SIG-M5 treated with dmso at 0.1 percent for 504 hours (cell line): Measurements from ENCODE around the gene SNX2.
"Not testable (repeated sequence)": the region's sequence is repeated elsewhere in the genome, so short reads cannot be mapped to it uniquely, and the experiment has no call there.

Experiments used
- DNase-seq: peaks from one replicate; lab custom pipeline; 2025; ENCODE audit not compliant: unreplicated experiment; lab: John Stamatoyannopoulos, UW

SNX2 gene, protein sequence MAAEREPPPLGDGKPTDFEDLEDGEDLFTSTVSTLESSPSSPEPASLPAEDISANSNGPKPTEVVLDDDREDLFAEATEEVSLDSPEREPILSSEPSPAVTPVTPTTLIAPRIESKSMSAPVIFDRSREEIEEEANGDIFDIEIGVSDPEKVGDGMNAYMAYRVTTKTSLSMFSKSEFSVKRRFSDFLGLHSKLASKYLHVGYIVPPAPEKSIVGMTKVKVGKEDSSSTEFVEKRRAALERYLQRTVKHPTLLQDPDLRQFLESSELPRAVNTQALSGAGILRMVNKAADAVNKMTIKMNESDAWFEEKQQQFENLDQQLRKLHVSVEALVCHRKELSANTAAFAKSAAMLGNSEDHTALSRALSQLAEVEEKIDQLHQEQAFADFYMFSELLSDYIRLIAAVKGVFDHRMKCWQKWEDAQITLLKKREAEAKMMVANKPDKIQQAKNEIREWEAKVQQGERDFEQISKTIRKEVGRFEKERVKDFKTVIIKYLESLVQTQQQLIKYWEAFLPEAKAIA

GRCh38 chr5:122774861-122775549 is at the start of gene SNX2:
Gene SNX2, plus strand, starts transcription at chr5:122775080. Its CDS starts 24 bp downstream, at chr5:122775104.
- peak; percentile 81 for DNase-seq

GRCh38 chr5:122727112-122727541 is 47.8 kb upstream of the SNX2 start:
- no peak for DNase-seq

DNA sequence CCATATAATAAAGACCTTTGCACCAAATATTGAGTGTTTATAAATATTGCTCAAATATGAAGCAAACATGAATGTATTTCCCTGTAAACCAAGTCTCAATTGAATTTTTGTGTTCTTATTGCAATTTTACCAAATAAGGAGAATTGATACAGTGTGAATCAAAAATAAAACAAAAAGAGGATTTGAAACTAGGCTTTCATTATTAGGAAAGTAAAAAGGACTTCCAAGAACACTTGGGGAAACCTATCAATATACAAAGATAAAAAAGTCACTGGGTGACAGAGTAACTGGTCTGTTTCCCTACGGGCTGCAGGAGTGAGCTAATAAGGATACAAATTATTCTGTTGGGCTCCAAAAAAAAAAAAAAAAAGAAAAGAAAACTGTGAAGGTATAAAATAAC is 44.8 kb upstream of the SNX2 start:
- no peak for DNase-seq

GRCh38 chr5:122730456-122730855 is 44.4 kb upstream of the SNX2 start:
- no peak for DNase-seq

DNA sequence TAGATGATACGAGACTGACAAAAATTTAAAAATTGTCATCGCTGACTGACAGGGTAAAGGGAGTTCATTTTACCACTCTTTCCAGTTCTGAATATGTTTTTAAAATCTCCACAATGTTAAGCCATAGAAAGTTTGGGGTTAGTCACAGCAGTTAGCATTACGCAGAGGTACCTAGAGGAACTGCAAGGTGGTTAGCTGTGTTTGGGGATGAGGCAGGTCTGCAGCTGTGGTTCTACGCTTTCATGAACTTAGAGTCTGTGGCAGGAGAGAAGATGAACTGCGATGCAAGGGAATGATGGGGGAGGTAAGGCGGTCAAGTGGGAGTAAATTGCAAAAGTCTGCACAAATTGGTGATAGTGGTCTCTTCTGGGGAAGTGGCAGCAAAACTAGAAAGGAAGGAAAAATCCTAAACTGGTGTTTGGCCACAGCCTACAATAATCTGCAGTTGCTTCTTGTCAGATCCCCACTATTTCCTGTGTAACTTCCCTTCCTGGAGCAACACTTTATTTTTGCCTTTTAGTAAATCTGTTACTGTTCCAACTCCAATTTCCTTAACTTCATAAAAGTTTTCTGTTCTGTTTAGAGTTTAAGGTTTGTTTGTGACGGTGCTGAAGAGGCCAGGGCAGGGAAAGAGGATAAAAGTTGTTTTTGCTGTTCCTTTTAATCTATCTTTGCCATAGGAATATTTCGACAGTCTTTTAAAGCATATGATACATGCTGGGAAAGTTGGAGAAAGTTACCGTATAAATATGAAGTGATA is 38.6 kb upstream of the SNX2 start:
- no peak for DNase-seq

DNA sequence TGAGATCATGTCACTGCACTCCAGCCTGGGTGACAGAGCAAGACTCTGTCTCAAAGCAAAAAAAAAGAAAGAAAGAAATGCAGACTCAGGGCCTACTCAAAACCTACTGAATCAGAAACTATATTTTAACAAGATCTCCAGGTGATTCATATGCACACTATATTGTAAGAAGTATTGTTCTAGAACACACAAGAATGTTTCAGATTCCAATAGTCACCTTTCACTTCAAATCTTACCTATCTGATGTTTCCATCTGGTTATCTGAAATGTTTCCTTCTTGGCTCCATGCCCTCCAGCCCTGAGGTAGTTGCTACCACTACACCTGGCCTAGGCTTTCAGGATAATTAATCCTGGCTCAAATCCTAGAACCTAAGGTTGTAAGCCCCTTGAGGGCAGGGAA is 36.8 kb upstream of the SNX2 start:
- DNase-seq, result no peak

- no peak for DNase-seq
These were observed 33.2 kb upstream of the SNX2 start for GRCh38 chr5:122741681-122742080.

- DNase-seq, result no peak
These were observed 31.6 kb upstream of the SNX2 start for GRCh38 chr5:122743261-122743660.

- no peak for DNase-seq
These were observed 29.3 kb upstream of the SNX2 start for GRCh38 chr5:122745597-122745996.

DNA sequence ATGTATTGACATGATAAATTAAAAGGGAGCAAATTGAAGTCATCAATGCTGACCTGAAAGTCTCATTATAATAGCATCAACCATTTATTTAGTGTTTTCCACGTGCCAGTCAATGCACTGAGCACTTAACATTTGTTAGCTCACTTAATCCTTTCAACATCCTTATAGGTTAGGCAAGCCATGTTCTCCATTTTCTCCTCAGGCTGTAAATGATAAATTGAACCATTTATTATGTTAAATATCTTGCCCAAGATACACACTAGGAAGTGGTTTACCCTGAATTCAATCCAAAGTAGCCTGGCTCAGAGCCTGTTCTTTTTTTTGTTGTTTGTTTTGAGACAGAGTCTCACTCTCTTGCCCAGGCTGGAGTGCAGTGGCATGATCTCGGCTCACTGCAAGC is 25.0 kb upstream of the SNX2 start:
- DNase-seq, result no peak

DNA sequence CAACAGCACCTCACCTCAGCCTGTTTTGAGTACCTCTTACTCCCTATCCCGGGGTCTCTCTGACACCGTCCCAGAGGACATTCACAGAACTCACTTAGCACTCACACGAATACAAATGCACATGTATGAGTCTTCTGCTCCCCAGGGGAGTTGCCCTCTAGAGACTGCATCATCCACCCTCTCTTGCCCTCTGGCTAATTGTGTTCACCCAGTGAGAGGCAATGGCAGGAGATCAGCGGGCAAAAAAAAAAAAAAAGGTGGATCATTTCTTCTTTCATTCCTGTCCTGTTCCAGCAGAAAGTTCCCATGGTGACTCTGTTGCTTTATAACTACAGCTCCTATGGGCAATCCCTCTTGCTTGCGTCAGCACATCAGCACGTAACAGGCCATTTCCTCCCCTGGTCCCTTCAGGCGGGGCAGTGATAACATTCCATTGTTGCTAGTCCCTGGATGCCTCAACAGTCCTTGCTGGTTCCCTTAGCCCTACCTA is 23.5 kb upstream of the SNX2 start:
- DNase-seq, result no peak

DNA sequence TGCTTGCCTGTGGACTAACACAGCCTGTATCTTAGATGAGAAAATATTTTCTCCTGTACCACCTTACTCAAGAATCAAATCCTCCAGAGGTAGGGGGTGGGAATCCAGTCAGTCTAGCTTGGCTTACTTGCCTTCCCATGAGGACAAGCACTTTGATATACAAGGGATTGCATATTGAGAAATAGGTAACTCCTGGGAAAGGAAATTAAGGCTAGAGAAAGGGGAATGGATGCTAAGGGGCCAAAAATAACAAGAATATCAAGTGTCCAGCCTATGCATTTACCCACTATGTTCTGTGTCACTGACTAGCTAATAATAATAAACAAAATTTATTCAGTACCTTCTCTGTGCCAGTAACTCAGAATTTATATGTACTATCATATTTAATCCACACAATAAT is 21.4 kb upstream of the SNX2 start:
- DNase-seq, result no peak

DNA sequence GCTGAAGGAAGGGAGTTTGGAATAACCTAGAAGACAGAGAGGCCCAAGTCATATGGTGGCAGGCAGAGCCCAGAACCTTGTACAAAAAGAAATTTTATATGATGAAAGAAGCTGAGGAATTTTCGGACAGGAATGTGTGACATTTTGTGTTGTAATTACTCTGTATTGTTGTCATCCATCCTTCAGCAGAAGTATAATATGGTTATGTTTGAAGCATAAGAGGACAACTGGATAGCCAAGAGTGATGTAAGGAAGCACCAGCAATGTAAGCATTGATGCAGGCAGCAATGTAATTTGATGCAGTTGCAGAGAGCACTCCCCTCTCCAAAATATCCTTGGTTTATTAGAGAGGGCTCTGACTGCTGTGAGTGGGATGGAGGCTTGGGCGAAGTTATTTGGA is 19.1 kb upstream of the SNX2 start:
- DNase-seq, result no peak

DNA sequence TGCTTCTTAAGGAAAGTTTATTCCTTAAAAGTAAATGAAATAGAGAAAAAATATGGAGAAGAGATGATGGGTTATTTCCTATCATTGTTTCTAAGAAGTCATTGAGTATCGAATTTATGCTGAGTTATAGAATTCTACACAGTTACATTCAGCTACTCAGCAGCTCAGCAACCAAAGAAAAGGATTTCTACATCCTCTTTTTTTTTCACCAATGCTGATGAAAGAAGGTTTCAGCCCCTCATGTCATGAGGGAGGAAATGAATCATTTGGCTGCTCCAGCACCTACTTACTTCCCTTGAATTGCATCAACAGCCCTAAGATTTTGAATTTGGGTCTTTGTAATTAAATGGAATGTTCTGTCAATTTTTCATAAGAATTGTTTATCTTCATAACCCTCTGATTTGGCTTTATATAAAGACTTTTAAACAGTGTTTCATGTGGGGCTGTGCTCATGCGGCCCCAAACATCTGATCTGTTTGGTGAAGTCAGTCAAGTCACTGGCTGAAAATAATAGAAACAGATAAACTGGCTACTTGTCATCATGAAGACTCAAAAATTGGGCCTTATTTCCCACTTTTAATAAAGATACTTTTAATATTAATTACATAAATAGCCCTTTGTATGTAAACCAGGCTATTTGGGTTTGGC is 18.5 kb upstream of the SNX2 start:
- peak; percentile 91 for DNase-seq

DNA sequence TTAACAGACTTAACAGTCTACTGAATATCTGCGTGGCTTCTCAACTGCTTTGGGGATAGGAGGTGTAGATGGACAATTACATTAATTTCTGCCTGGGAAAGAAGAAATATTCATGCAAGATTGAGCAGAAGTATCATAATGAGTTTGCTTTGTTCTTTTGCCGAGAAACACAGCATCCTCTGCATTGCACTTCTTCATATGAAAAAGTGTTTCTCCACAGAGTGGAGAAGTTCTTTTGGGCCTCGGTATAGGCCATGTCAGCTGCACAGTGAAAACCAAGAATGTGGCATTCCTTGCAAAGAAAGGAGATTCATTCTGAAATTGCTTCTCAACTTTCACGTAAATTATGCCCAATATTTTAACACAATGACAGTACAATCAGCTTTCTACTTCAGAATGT is 17.6 kb upstream of the SNX2 start:
- DNase-seq, result no peak

- DNase-seq, result no peak
These were observed 15.4 kb upstream of the SNX2 start for GRCh38 chr5:122759241-122760070.

DNA sequence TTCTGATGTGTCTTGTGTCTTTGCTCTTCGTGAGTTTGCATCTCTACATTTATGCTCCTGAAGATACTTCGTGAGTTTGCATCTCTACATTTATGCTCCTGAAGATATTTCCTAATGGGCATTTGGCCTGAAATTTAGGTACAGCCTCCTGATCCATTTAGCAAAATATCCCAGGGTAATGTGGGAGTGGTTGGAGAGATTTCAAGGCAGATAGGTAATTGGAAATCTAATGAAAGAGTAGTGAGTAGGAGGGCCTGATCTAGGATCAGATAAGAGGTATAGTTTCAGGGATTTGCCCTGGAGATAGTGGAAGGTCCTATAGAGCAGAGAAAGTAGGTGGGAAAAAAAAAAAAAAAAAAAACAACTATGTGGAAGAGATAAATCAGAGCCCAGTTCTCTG is 14.6 kb upstream of the SNX2 start:
- DNase-seq, result no peak

DNA sequence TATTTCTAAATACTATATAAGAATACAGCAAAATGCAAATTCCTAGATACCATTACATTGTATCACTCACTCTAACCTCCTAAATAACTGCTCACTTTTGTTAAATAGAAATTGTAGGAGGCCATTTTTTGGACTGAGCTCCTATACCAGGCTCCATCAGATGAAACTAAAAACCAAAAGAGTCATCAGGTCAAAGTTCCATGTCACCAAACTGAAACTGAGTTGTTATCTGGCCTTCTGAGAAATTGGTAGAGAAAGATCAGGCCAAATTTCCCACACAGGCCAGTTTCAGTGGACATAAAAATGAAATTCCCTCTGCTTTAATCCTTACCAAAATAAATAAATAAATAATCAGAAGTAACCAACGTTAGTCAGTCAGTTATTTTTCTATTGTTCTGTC is 13.8 kb upstream of the SNX2 start:
- no peak for DNase-seq

- not testable (repeated sequence) for DNase-seq
These were observed 13.0 kb upstream of the SNX2 start for GRCh38 chr5:122761896-122762295.

DNA sequence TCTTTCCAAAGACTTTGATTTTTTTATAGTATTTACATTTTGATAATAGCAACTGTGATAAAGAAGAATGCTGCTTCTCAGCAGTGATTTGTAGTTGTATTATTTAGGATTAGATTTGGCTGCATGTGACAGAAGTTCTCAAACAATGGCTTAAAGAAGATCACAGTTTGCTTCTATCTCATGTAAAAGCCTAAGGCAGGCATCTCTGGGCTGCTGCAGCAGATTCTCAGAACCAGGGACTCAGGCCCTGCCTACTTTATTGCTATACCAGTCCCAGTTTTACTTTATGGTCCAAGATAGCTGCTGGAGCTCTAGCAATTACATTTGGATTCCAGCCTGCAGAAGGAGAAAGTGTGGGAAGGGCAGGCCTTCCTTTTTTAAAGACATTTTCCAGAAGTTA is 8.8 kb upstream of the SNX2 start:
- DNase-seq, result no peak
